Liver (tissue), 9 donors: ENCODE results near the gene TMX2. TPM values are rescaled to one million over a fixed set of nuclear protein-coding genes. Genes with fewer than 3 reads are reported as not detected.

Experiments used
- DNase-seq: peaks from one replicate; pipeline ENCODE4 v3.0.0-alpha.2; 2017; ENCODE audit warnings: low spot score
- H3K27ac ChIP-seq, 2 donors: one replicate each; pipeline ENCODE4 v1.7.0; 2013; ENCODE audit warnings: inconsistent platforms in 2 of 2, low read length in 2 of 2, control low read depth in 1 of 2, low read depth in 1 of 2, mild to moderate bottlenecking in 1 of 2
- H3K27me3 ChIP-seq, 4 donors: one replicate each; pipeline versions ENCODE4 v1.6.1 to v1.7.0; 2013; ENCODE audit warnings: low read length in 3 of 4, inconsistent platforms in 1 of 4, mild to moderate bottlenecking in 1 of 4, moderate library complexity in 1 of 4; ENCODE audit not compliant: control insufficient read depth in 4 of 4, insufficient read depth in 4 of 4
- H3K36me3 ChIP-seq, 4 donors: one replicate each; pipeline versions ENCODE4 v1.6.1 to v1.7.0; 2013; ENCODE audit warnings: low read length in 3 of 4, mild to moderate bottlenecking in 3 of 4, low read depth in 1 of 4, moderate library complexity in 1 of 4; ENCODE audit not compliant: control insufficient read depth in 4 of 4, insufficient read depth in 3 of 4
- H3K4me1 ChIP-seq, 4 donors: one replicate each; pipeline versions ENCODE4 v1.6.1 to v1.7.0; 2013; ENCODE audit warnings: low read length in 3 of 4, mild to moderate bottlenecking in 3 of 4, moderate library complexity in 1 of 4; ENCODE audit not compliant: control insufficient read depth in 4 of 4, insufficient read depth in 4 of 4
- H3K4me3 ChIP-seq, 3 donors: one replicate each; pipeline versions ENCODE4 v1.6.1 to v1.7.0; 2013; ENCODE audit warnings: low read length in 3 of 3, control low read depth in 1 of 3, low read depth in 1 of 3, mild to moderate bottlenecking in 1 of 3
- H3K9ac ChIP-seq, 2 donors: one replicate each; pipeline ENCODE4 v1.7.0; 2013; ENCODE audit warnings: low read length in 2 of 2, mild to moderate bottlenecking in 2 of 2, moderate library complexity in 2 of 2, control low read depth in 1 of 2, low read depth in 1 of 2
- H3K9me3 ChIP-seq, 4 donors: one replicate each; pipeline versions ENCODE4 v1.6.1 to v1.7.0; 2013; ENCODE audit warnings: low read length in 3 of 4; ENCODE audit not compliant: control insufficient read depth in 4 of 4
- ATF3 ChIP-seq: IDR thresholded peaks from 2 replicates; pipeline ENCODE4 v1.6.1; 2016; ENCODE audit warnings: antibody characterized with exemption
- CTCF ChIP-seq: fragments of 150-350 bp; IDR thresholded peaks from 2 replicates; pipeline ENCODE4 v1.5.1; 2017; ENCODE audit warnings: improper control_type of control experiment, low read depth, low read length; ENCODE audit not compliant: missing input control
- EGR1 ChIP-seq, 2 donors: IDR thresholded peaks; 2 replicates each; pipeline ENCODE4 v1.6.1; 2016 to 2018; ENCODE audit warnings: antibody characterized with exemption in 2 of 2, low read depth in 2 of 2
- FOXA1 ChIP-seq: IDR thresholded peaks from 2 replicates; pipeline ENCODE4 v1.6.1; 2016; ENCODE audit warnings: antibody characterized with exemption
- FOXA2 ChIP-seq: IDR thresholded peaks from 2 replicates; pipeline ENCODE4 v1.6.1; 2016; ENCODE audit warnings: antibody characterized with exemption
- GABPA ChIP-seq, 2 donors: IDR thresholded peaks in 1 of 2; conservative IDR thresholded peaks in 1 of 2; 2 replicates each; pipeline ENCODE4 v1.6.1; 2016; ENCODE audit warnings: antibody characterized with exemption in 2 of 2, mild to moderate bottlenecking in 1 of 2, moderate library complexity in 1 of 2
- HNF4A ChIP-seq, 2 donors: conservative IDR thresholded peaks; 2 replicates each; pipeline ENCODE4 v1.6.1; 2016; ENCODE audit warnings: antibody characterized with exemption in 2 of 2, mild to moderate bottlenecking in 2 of 2
- HNF4G ChIP-seq: IDR thresholded peaks from 2 replicates; pipeline ENCODE4 v1.6.1; 2016; ENCODE audit warnings: antibody characterized with exemption
- JUND ChIP-seq, 2 donors: IDR thresholded peaks; 2 replicates each; pipeline ENCODE4 v1.6.1; 2016; ENCODE audit warnings: antibody characterized with exemption in 2 of 2
- MAX ChIP-seq: IDR thresholded peaks from 2 replicates; pipeline ENCODE4 v1.6.1; 2016; ENCODE audit warnings: antibody characterized with exemption
- NR2F2 ChIP-seq: IDR thresholded peaks from 2 replicates; pipeline ENCODE4 v1.6.1; 2016; ENCODE audit warnings: antibody characterized with exemption
- RAD21 ChIP-seq, 2 donors: IDR thresholded peaks; 2 replicates each; pipeline ENCODE4 v1.6.1; 2016; ENCODE audit warnings: antibody characterized with exemption in 2 of 2, mild to moderate bottlenecking in 2 of 2
- REST ChIP-seq: IDR thresholded peaks from 2 replicates; pipeline ENCODE4 v1.6.1; 2016; ENCODE audit warnings: antibody characterized with exemption, mild to moderate bottlenecking
- RXRA ChIP-seq, 2 donors: IDR thresholded peaks; 2 replicates each; pipeline ENCODE4 v1.6.1; 2017 to 2018; ENCODE audit warnings: antibody characterized with exemption in 2 of 2, mild to moderate bottlenecking in 1 of 2
- SP1 ChIP-seq: IDR thresholded peaks from 2 replicates; pipeline ENCODE4 v1.6.1; 2018; ENCODE audit warnings: antibody characterized with exemption, mild to moderate bottlenecking
- TAF1 ChIP-seq: conservative IDR thresholded peaks from 2 replicates; pipeline ENCODE4 v1.6.1; 2016; ENCODE audit warnings: antibody characterized with exemption, mild to moderate bottlenecking
- YY1 ChIP-seq: IDR thresholded peaks from 2 replicates; pipeline ENCODE4 v1.6.1; 2016; ENCODE audit warnings: antibody characterized with exemption, mild to moderate bottlenecking
- WGBS: extraction: QIAGEN DNeasy Blood & Tissue Kit; methylation state at CpG from one replicate; pipeline ENCODE4 v1.1.7; 2013; 5-methylcytosine and 5-hydroxymethylcytosine counted together
- polyA plus RNA-seq, 2 donors: library from polyadenylated mRNA; stranded (reverse) in 1 of 2; unstranded in 1 of 2; fragments of 200-250 nt in 1 of 2; fragments of >200 nt in 1 of 2; fragmentation: Nextera tagmentation in 1 of 2; extraction: Ambion mirVana in 1 of 2; gene quantifications; one replicate each; pipeline versions ENCODE4 v1.2.1 to v1.2.3, GENCODE V29; 2013 to 2015
- total RNA-seq, 2 donors: library from RNA; depleted of rRNA; stranded (reverse); fragments of >200 nt; gene quantifications; one replicate each; pipeline ENCODE4 v1.2.3, GENCODE V29; 2014
- donor health status: healthy.
- donor health status: healthy.
- donor health status: healthy.
- donor health status: healthy.
- donor health status: healthy.

The TMX2 gene
- total and polyA plus RNA-seq, 4 donors, result 43.3 to 70.9 (median 59.1) TPM

GRCh38 chr11:57786436-57786835 lies 74.0 kb downstream of the TMX2 start:
- DNase-seq, result no peak
- H3K27ac ChIP-seq, result no peak overlapping the region
- H3K27me3 ChIP-seq, result no peaks in the 10 kb centered on the region
- no peak overlapping the region for H3K9ac ChIP-seq
- no peak overlapping the region for H3K4me3 ChIP-seq
- peaks cover 22 to 35% (median 31%) of the 10 kb centered on the region in 4 donors for H3K4me1 ChIP-seq
- H3K9me3 ChIP-seq, result no peaks in the 10 kb centered on the region
- TF ChIP-seq RAD21 (IDR thresholded peaks at IDR 0.05), result no peak
- TF ChIP-seq HNF4A (conservative IDR thresholded peaks at IDR 0.05), result no peak
- TF ChIP-seq GABPA (IDR thresholded peaks at IDR 0.05 in 1 of 2, conservative IDR thresholded peaks at IDR 0.05 in 1 of 2), result no peak
- TF ChIP-seq CTCF, result no peak
- no peak for TF ChIP-seq ATF3
- TF ChIP-seq RXRA (IDR thresholded peaks at IDR 0.05), result no peak
- no peak for TF ChIP-seq NR2F2
- no peak for TF ChIP-seq REST
- no peak for TF ChIP-seq MAX
- no peak for TF ChIP-seq SP1
- no peak for TF ChIP-seq TAF1
- no peak for TF ChIP-seq HNF4G
- no peak for TF ChIP-seq YY1
- TF ChIP-seq JUND (IDR thresholded peaks at IDR 0.05), result no peak
- no peak for TF ChIP-seq FOXA1
- WGBS, result 85% methylated on average over 4 of the region's 4 CpGs
- H3K36me3 ChIP-seq, result peaks cover 0 to 6% (median 0%) of the 10 kb centered on the region in 4 donors

- Histone ChIP-seq H3K27ac (no peak overlapping the region), H3K27me3 (no peaks in the 10 kb centered on the region), H3K4me3 (no peak overlapping the region), H3K9me3 (no peaks in the 10 kb centered on the region), H3K36me3 (peaks cover 0 to 6% (median 0%) of the 10 kb centered on the region in 4 donors), H3K4me1 (peaks cover 21 to 38% (median 34%) of the 10 kb centered on the region in 4 donors), H3K9ac (no peak overlapping the region)
- 87% methylated on average over 4 of the region's 4 CpGs for WGBS
- no peak for TF ChIP-seq MAX
- no peak for TF ChIP-seq SP1
- TF ChIP-seq REST, result no peak
- no peak for TF ChIP-seq CTCF
- TF ChIP-seq FOXA2, result no peak
- no peak for TF ChIP-seq RAD21 (IDR thresholded peaks at IDR 0.05)
- no peak for TF ChIP-seq TAF1
- no peak for TF ChIP-seq YY1
- no peak for TF ChIP-seq ATF3
- no peak for TF ChIP-seq RXRA (IDR thresholded peaks at IDR 0.05)
- TF ChIP-seq EGR1 (IDR thresholded peaks at IDR 0.05; ENCODE audit: low read depth in 2 of 2), result no peak
- TF ChIP-seq HNF4A (conservative IDR thresholded peaks at IDR 0.05), result no peak
- no peak for TF ChIP-seq HNF4G
- no peak for TF ChIP-seq JUND (IDR thresholded peaks at IDR 0.05)
- DNase-seq, result no peak
These were observed 74.7 kb downstream of the TMX2 start for GRCh38 chr11:57787006-57787604.
